Nephron (organoid): ENCODE measurements around the gene RAP1B.

Experiments used
- H3K27ac Mint-ChIP-seq, 3 experiments: 2 replicates each; pipeline ENCODE4 v1.8.0; 2020; ENCODE audit warnings: mixed read lengths in 3 of 3, mild to moderate bottlenecking in 2 of 3, moderate library complexity in 1 of 3
- H3K27me3 Mint-ChIP-seq: 2 replicates; pipeline ENCODE4 v1.8.0; 2021; ENCODE audit warnings: low read depth, mild to moderate bottlenecking, moderate library complexity, mixed read lengths
- H3K36me3 Mint-ChIP-seq: 2 replicates; pipeline ENCODE4 v1.8.0; 2020; ENCODE audit warnings: low read depth, mixed read lengths
- H3K4me1 Mint-ChIP-seq: 2 replicates; pipeline ENCODE4 v1.8.0; 2020; ENCODE audit warnings: mixed read lengths
- H3K4me3 Mint-ChIP-seq, 3 experiments: 2 replicates each; pipeline ENCODE4 v1.8.0; 2020; ENCODE audit warnings: mild to moderate bottlenecking in 3 of 3, mixed read lengths in 3 of 3, moderate library complexity in 2 of 3
- H3K9me3 Mint-ChIP-seq: 2 replicates; pipeline ENCODE4 v1.8.0; 2020; ENCODE audit warnings: mixed read lengths
- CTCF ChIP-seq, 3 experiments: fragments of 200-600 bp; sonication (generic); IDR thresholded peaks; one replicate each; pipeline ENCODE4 v1.5.0; 2021; ENCODE audit warnings: antibody characterized with exemption in 3 of 3; ENCODE audit not compliant: unreplicated experiment in 3 of 3

The RAP1B gene

GRCh38 chr12:68572661-68573060 is 38.0 kb upstream of the RAP1B start:
- peaks cover 4% of the 10 kb centered on the region for H3K36me3 Mint-ChIP-seq
- no peak overlapping the region for H3K4me3 Mint-ChIP-seq
- H3K9me3 Mint-ChIP-seq: peaks cover 2% of the 10 kb centered on the region
- no peak for TF ChIP-seq CTCF (IDR thresholded peaks at IDR 0.05; ENCODE audit: unreplicated experiment in 3 of 3)
- peaks cover 5% of the 10 kb centered on the region for H3K27me3 Mint-ChIP-seq
- no peaks in the 10 kb centered on the region for H3K4me1 Mint-ChIP-seq
- H3K27ac Mint-ChIP-seq: no peak overlapping the region

DNA sequence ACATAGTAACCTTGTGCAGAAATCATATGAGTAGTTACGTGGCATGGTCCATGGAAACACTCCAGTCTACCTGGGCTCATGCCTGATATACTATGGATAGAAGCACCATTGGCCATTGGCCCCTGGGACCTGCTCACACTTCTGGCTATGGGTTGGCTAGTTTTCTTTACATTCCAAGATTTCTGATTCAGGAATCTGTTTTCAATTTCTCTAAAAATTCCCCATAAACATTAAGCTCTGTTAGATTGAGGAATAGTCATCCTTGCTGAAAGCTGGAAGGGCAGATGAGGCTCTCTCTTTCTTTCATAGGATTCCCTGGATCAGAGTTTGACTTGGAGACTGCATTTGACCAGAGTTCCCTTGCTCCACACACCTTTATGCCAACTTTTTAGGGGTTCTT is 37.3 kb upstream of the RAP1B start:
- H3K36me3 Mint-ChIP-seq: peaks cover 4% of the 10 kb centered on the region
- no peak for TF ChIP-seq CTCF (IDR thresholded peaks at IDR 0.05; ENCODE audit: unreplicated experiment in 3 of 3)

GRCh38 chr12:68577949-68578348 is 32.8 kb upstream of the RAP1B start:
- no peaks in the 10 kb centered on the region for H3K4me1 Mint-ChIP-seq
- H3K4me3 Mint-ChIP-seq: no peak overlapping the region
- no peak for TF ChIP-seq CTCF (IDR thresholded peaks at IDR 0.05; ENCODE audit: unreplicated experiment in 3 of 3)
- H3K27ac Mint-ChIP-seq: no peak overlapping the region
- peaks cover 5% of the 10 kb centered on the region for H3K27me3 Mint-ChIP-seq
- H3K9me3 Mint-ChIP-seq: no peaks in the 10 kb centered on the region
- H3K36me3 Mint-ChIP-seq: no peaks in the 10 kb centered on the region

More for the DNA sequence above, 37.3 kb upstream of the RAP1B start:
- Mint-ChIP-seq H3K27me3 (peaks cover 5% of the 10 kb centered on the region), H3K4me1 (no peaks in the 10 kb centered on the region), H3K27ac (no peak overlapping the region), H3K9me3 (peaks cover 2% of the 10 kb centered on the region), H3K4me3 (no peak overlapping the region)

- Mint-ChIP-seq H3K36me3 (no peaks in the 10 kb centered on the region), H3K27ac (no peak overlapping the region), H3K27me3 (peaks cover 5% of the 10 kb centered on the region), H3K4me3 (no peak overlapping the region), H3K4me1 (no peaks in the 10 kb centered on the region), H3K9me3 (no peaks in the 10 kb centered on the region)
- TF ChIP-seq CTCF (IDR thresholded peaks at IDR 0.05; ENCODE audit: unreplicated experiment in 3 of 3): no peak
Measured at GRCh38 chr12:68578765-68579164, 31.9 kb upstream of the RAP1B start.

- H3K36me3 Mint-ChIP-seq: no peaks in the 10 kb centered on the region
- no peak for TF ChIP-seq CTCF (IDR thresholded peaks at IDR 0.05; ENCODE audit: unreplicated experiment in 3 of 3)
- H3K27ac Mint-ChIP-seq: no peak overlapping the region
- peaks cover 5% of the 10 kb centered on the region for H3K27me3 Mint-ChIP-seq
- H3K9me3 Mint-ChIP-seq: no peaks in the 10 kb centered on the region
- no peaks in the 10 kb centered on the region for H3K4me1 Mint-ChIP-seq
- no peak overlapping the region for H3K4me3 Mint-ChIP-seq
Measured at GRCh38 chr12:68579254-68579653, 31.4 kb upstream of the RAP1B start.

- TF ChIP-seq CTCF (IDR thresholded peaks at IDR 0.05; ENCODE audit: unreplicated experiment in 3 of 3): no peak
- Mint-ChIP-seq H3K4me1 (no peaks in the 10 kb centered on the region), H3K27me3 (peaks cover 5% of the 10 kb centered on the region), H3K9me3 (peaks cover 1% of the 10 kb centered on the region), H3K27ac (no peak overlapping the region), H3K4me3 (no peak overlapping the region), H3K36me3 (no peaks in the 10 kb centered on the region)
Measured at GRCh38 chr12:68580911-68581310, 29.8 kb upstream of the RAP1B start.
